Islet of Langerhans (tissue), 1 donor: ENCODE measurements around the gene RHOV.
"Not testable (repeated sequence)": the region's sequence is repeated elsewhere in the genome, so short reads cannot be mapped to it uniquely, and the experiment has no call there.

Experiments used
- FAIRE-seq: peaks from one replicate; lab custom pipeline; 2011; peaks lifted over from hg19 to GRCh38; lab: Jason Lieb, UNC

Gene RHOV

DNA sequence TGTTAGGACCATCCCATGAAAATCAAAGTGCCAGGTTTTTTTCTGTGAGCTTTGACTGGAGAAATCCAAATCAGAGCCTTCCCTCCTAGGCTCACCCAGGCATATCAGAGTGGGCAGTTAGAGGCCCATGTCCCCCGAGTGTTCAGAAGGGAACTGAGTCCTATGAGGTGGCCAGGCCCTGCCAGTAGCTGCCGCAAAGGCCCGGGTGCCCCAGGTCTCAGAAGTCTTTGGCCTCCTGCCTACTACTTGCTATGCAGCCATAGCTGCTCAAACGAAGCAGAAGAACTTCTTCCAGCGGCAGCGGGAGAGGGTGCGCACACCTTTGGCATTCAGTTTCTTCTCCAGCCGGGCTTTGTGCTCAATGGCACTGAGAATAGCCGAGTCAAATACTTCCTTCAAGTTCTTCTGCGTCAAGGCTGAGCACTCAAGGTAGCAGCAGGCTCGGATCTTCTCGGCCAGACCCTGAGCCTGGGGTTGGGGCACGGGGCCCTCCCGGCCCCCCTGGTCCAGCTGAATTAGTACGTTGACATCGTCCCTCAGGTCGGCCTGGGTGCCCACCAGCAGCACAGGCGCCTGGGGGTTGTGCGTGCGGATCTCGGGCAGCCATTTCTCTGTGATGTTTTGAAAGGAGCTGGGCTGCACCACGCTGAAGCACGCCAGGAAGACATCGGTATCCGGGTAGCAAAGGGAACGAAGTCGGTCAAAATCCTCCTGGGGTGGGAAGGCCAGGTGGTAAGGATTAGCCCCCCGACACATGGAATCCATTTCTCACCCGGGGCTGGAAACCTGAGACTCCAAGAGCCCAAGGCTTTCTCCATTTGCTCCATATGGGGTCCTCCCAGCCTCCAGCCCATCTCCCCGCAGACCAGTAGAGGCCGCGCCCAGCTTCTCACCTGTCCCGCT, 992 bp downstream of the RHOV start:
- no peak for FAIRE-seq

DNA sequence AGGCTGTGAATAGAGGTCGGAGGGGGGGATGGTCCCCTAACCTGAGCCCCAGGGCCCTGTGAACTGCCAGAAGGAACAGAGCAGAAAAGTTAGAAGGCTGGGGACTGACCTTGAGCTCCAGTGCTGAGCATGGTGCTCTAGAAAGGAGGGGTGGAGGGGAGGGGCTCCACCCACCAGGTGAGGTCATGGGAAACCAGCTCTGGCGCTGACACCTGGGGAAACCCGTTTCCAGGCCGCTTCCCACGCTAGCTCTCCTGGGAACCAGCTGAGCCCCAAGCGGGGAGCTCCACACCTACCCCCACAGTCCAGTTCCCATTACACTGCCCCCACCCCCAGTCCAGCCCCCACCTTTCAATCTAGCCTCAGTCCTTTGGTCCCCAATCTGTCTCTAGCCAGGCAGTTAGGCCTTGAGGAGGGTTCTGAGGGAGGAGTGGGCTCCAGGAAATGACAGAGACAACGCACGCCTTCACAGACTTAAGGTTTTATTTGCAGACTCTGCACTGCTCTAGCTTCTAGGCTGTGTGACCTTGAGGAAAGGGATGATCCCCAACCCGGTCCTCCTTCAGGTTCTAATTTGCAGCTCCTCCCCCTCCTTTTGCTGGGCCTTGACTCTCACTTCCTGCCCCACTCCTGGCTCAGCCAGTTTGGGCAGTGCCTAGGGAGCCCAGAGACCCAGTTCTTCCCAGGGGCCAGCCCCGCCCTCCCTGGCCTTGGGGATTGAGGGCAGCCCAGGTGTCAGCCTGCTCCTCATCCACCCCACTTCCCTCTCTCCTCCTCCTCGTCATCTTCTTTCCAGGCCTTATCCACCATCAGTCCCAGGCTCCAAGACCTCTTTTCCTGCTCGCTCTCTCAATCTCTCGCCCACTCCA, 2.1 kb downstream of the RHOV start:
- no peak for FAIRE-seq

DNA sequence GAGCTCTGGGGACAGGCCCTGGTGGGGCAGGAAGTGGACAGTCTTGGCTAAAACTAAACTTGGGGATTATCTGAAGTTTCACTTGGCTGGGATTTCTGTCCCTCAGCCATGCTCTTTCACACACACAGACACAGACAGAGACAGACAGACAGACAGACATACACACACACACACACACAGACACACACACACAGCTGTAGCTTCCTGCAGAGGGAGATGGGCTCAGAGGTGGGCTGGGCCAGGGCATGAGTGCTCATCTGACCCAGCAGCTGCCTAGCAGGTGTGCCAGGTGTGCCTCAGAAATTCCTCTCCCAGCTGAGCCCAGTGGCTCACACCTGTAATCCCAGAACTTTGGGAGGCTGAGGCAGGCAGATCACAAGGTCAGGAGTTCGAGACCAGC, 3.3 kb downstream of the RHOV start:
- FAIRE-seq, result no peak

DNA sequence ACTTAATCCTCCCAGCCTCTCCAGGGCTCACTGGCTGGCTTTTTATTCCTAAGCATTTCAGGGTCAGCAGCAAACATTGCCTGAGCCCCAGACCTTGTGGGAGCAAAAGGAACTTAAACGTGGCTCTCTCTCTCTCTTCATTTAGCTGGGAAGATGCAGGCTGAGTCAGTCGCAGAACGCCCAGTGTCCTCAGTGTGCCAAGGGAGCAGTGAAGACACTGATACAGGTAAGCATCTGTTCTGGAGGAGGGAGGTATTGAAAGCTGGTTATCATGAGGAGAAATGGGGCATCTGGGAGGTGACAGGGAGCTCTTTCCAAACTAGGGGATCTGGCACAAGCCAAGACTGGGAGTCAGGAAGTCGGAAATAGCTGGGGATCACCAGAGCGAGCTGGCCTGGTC, 4.3 kb downstream of the RHOV start:
- FAIRE-seq, result no peak

DNA sequence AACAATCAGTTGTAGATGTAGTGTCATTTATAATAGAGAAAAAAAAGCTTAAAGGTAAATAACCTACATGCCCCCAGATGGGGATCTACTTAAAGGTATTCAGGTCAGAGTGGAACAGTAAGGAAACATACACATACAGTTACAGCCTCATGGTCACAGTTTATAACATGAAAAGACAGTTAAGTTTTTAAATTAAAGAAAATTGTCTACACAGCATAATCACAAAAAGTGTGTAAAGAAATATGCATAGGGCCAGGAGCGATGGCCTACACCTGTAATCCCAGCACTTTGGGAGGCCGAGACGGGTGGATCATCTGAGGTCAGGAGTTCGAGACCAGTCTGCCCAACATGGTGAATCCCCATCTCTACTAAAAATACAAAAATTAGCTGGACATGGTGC, 6.8 kb downstream of the RHOV start:
- no peak for FAIRE-seq

DNA sequence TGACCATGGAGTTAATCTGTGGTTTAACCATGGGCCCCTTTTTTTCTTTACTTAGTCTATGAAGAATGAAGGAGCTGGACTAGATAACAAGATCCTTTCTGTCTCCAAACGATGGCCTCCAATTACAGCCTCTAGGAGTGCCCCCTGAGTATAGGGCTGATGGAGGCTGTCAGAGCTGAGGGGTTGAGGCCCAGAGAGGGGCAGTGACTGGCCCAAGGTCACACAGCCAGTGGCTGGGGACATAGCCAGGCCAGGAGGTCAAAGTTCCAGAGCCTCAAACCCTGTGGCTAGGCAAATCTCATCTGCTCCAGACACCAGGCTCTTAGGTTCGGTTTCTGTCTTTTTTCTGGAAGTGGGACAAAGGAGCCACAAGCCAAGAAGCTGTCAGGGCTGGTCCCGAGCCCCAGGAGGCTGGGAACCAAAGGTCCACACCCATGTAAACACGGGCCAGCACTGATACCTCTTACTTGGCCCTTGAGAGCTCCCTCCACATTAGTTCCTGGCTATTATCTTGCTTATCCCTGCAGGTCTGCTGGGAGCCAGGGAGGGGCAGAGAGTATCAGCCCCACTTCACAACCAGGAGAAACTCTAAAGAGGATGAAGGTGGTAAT, 10.3 kb downstream of the RHOV start:
- FAIRE-seq, result no peak

DNA sequence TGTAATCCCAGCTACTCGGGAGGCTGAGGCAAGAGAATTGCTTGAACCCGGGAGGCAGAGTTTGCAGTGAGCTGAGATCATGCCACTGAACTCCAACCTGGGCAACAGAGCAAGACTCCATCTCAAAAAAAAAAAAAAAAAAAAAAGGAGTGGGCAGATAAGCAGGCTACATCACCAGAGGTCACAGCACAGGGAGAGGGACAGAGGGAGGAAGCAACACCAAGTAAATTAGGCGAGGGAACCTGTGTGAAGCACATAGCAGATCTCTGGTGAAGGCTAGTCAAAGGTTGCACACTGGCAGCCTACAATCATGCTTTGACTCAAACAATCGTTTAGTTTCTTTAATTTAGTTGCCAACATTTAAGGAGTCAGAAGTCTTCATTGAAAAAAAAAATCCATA, 12.9 kb downstream of the RHOV start:
- FAIRE-seq, result not testable (repeated sequence)

DNA sequence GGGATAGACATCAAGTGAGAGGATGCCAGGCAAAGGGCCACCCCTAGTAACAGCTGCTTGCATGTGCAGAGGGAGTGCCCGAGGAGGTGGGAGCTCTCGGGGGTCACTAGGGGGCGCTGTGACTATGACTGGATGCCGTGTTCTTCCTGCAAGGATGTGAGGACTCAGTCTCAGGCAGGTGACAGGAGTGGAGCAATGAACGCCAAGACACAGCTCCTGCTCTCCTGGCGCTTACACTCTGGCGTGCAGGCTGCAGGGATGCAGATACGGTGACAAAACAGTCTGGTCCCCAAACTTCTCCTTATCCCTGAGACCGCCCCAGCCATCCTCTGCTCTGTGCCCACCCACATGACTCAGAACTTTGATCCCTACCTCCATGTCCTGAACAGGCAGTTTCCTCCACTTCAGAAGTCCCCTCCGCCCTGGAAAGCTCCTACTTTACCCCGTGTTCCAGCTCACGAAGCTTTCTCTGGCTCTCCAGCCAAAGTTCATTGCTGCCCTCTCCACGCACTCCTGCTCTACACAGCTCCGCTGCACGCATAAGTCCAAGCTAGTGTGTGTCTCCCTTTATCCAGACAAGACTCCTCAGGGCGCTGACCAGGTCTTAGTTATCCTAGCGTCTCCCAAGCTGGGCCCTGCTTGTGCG, 14.7 kb downstream of the RHOV start:
- FAIRE-seq, result no peak

DNA sequence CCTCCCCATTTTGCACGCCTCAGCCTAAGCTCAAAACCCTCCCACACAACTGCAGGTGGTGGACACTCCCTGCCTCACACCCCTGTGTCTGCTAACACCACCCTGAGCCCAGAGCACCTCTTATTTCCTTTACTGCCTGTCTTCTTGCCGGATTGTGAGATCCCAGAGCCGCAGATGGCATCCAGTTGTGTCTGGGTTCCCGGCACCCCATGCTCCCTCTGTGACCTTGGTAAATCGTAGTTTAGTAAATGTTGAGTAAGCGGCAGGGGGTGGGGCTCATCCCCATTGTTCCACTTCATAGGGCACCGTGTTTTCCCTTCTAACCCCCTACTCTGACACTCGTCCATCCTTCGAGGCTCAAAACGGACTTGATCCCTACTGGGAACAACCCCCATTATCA, 15.3 kb downstream of the RHOV start:
- no peak for FAIRE-seq

DNA sequence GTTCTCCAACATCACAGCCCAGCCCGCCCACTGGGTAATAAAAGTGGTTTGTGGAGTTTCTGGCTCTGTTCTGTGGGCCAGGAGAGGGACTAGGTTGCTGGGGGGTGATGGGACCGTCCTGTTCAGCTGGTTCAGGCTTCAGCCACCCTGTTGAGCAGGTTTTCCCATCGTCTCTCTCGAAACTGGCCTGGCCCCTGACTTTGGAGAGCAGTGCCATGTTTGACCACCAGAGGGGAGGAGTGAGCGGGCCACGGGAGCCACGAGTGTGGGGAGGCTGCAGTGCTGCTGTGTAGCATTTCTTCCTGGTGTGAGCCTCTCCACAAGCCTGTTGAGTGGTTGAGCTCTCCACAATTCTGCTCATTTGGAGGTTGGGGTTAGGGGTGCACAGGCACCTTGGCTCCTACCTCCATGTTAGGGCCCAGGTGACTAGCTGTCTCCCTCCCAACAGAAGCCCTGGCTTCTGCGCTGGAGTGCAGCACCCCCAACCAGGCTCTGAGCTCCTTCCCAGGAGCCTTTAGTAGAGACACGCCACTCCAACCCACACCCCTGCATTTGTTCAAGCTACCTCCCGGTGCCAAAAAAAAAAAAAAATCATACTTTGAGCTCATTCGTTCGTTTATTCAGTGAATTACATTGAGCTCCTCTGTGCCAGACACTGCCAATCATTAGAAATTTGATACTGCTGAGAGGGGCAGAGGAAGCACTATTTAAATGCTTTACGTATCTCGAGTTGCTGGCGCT, 16.3 kb downstream of the RHOV start:
- FAIRE-seq, result no peak

DNA sequence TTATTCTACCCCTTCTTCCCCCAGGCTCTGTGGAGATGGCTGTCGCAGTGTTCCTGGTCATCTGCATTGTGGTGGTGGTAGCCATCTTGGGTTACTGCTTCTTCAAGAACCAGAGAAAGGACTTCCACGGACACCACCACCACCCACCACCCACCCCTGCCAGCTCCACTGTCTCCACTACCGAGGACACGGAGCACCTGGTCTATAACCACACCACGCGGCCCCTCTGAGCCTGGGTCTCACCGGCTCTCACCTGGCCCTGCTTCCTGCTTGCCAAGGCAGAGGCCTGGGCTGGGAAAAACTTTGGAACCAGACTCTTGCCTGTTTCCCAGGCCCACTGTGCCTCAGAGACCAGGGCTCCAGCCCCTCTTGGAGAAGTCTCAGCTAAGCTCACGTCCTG, 17.3 kb downstream of the RHOV start:
- no peak for FAIRE-seq

DNA sequence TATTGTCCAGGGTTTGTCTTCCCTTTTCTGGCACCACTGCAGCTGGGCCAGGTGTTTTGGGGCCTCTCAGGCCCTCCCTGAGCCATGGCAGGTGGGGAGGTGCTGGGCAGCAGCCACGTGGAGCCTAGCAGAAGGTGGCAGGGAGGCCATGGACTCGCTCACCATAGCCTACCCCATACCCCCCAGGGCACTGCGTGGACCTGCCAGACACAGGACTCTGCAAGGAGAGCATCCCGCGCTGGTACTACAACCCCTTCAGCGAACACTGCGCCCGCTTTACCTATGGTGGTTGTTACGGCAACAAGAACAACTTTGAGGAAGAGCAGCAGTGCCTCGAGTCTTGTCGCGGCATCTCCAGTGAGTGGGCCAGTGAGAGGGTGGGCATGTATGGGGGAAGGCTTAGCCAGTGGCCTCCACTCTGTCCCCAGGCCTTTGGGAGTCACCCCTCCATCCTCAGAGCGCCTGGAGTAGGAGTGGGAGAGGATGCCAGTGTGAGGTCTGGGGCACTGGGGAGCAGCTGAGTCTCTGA, 18.3 kb downstream of the RHOV start:
- FAIRE-seq, result no peak

DNA sequence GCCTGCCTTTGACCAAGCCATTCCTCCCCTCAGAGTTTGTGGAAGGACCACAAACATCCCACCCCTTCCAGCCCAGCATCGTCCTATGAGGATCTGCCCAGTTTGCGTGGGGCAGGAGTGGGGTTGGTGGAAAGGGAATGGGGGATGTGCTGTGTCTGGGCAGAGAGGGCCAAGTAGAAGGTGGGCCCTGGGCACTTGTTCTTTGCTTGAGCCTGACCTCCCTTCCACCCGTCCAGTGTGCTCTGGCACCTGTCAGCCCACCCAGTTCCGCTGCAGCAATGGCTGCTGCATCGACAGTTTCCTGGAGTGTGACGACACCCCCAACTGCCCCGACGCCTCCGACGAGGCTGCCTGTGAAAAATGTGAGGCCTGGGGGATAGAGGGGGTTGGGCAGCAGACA, 19.9 kb downstream of the RHOV start:
- FAIRE-seq, result no peak

DNA sequence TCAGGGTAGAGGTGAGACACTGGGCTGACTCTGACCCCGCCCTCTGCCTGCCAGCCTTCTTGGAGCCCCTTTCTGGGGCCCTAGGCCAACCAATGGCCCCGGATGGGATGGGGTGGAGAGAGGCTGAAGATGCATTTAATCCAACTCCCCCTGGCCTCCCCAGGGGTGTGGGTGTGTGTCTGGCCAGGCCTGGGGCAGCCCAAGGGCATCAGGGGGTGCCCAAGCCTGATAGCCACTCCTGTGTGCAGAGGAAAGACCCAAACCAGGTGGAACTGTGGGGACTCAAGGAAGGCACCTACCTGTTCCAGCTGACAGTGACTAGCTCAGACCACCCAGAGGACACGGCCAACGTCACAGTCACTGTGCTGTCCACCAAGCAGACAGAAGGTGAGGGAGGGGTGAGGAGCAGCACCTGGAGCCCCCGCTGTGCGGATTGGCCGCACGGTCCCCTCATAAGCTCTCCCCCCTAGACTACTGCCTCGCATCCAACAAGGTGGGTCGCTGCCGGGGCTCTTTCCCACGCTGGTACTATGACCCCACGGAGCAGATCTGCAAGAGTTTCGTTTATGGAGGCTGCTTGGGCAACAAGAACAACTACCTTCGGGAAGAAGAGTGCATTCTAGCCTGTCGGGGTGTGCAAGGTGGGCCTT, 20.7 kb downstream of the RHOV start:
- no peak for FAIRE-seq

DNA sequence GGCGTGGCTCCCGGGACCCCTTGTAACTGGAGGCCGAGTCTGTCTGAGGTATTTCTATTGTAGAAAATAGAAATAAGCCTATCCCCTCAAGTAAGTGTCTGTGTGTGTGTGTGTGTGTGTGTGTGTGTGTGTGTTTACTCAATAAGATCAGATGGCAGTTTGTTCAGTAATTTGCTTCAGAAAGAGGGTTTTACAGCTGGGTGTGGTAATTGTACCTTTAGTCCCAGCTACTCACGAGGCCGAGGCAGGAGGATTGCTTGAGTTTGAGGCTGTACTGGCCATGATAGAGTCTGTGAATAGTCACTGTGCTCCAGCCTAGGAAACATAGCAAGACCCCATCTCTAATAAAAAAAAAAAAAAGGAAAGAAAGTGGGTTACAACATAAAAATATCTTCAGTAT, 21.5 kb downstream of the RHOV start:
- no peak for FAIRE-seq

DNA sequence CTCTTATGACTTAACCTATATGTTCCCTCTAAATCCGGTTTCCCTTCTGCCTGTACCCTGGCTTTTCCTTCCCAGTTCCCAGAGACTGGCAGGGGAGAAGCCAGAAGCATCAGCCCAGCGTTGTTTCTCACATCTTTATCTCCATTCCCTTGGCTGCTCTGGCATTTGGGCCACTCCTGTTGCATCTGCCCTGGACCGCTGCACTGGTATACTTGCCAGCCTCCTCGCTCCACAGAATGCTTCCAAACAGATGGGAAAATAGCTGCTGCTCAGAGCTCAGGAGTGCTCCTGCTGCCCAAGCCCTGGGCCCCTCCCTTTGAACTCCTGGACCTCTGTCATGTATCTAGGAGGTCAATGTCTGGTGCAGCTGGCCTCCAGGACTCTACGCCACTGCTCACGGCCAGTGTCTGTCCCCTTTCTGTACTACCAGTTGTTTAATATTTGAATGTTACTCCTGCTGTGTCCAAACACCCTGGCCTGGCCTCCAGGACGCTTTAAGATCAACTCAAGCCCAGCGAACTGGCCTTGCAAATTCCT, 23.4 kb downstream of the RHOV start:
- no peak for FAIRE-seq

DNA sequence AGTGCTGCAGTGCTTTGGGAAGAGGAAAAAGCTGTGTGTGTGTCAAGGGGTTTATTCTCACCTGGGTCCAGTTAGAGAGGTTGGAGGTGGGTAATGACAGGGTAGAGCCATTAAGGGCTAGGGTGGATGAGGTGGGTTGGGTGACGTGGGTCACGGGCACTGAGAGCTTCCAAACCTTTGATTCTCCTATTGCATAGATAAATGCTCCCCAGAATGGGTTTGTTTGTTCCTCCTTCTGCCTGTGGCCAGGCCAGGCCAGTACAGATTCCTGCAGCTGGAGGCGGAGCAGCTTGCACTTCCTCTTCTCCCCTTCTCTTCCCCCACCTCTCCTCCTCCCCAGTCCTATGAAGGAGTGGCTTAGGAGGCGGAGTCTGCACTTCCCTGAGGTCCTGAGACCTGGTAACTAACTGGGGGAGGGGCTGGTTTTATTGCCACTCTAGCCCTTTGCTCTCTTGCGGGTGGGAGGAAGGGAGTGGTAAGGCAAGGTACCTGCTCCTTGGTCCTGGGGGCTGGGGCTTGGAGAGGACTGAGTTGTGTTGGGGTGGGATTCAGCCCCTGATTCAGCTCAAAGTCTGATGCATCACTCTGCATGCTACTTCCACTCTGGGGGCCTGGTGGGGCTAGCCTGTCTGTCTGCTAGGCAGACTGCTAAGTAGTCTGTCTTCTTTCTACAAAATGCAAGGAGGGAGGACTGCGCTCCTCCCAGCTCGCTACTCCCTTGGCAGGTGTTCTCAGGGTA, 26.6 kb downstream of the RHOV start:
- FAIRE-seq, result no peak

DNA sequence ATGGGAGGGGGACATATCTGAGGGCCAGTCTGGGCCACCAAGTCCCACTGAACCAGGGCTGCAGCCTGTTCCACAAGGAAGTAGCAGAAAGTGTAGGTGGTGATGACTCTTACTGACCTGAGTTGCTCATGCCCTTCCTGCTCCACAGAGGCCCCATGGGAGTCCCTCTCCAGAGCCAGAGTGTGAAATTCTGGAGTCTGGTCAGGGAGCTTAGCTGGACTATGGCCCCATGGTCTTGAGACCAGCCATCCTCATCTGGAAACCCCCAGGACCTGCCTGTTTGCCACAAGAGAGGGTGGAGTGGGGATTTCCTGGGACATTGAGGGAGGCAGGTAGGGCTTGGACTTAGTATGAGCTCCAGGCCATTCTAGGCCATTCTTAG, 27.2 kb downstream of the RHOV start:
- no peak for FAIRE-seq

DNA sequence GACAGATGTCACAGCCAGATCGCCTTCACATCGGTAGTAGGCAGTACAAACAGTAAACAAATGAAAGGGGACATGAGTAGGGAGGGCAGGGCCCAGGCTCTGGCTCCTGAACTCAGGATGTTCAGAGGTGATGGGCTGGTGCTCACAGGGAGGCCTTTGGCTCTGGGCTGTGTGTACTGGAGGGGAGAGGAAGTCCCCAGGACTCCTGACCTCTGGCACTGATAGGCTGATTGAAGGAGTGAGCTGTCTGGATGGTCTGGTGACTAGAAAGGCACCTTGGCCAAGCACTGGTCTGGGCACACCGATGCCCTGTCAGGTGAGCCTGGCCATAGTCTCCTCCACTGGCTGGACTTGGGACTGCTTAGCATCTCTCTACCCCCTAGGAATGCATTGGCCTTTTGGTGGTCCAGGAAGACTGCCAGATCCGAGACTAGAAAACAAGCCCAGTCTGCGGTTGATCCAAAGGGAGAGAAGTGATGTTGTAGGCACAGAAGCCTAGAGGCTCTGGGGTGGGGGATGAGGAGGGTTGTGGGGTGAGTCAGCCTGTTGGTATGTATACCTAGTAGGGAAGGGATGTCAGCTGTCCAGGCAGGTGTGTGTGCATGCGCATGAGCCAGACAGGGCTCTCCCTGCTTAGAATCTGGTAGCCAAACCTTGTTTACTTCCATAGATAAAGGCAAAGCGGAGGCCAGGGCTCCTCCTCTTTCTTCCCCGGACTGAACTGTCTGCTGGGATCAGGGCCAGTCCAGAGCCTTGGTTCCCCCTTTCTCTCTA, 28.3 kb downstream of the RHOV start:
- no peak for FAIRE-seq
